PC-9 (cell line): ENCODE results near the gene YWHAQ. TPM values are rescaled to one million over a fixed set of nuclear protein-coding genes. Genes with fewer than 3 reads are reported as not detected.

Source experiments
- BruUV-seq: library from RNA; stranded (reverse); fragments of 400-500 nt; replicated peaks from 2 replicates; lab custom pipeline; 2021; lab: Mats Ljungman, UMichigan
- CTCF ChIA-PET: fragments of 300-600 bp; sonication (Branson Sonifier 250); formaldehyde crosslinking; loops from one replicate; lab custom pipeline; 2022; ENCODE audit warnings: antibody characterized with exemption; lab: Charles Lee
- POLR2A ChIA-PET: fragments of 300-600 bp; sonication (Branson Sonifier 250); formaldehyde crosslinking; loops from one replicate; lab custom pipeline; 2022; ENCODE audit warnings: antibody characterized with exemption; ENCODE audit not compliant: unreplicated experiment; lab: Charles Lee
- DNase-seq, 2 experiments: peaks; one replicate each; pipeline versions ENCODE4 v3.0.0 to v3.0.0-alpha.2; 2015 to 2022; ENCODE audit warnings: mixed read lengths in 1 of 2
- H2AFZ ChIP-seq: fragments of 200-600 bp; sonication (generic); 2 replicates; pipeline ENCODE4 v1.8.1; 2017; ENCODE audit warnings: antibody characterized with exemption
- H3F3A ChIP-seq: fragments of 200-600 bp; sonication (generic); 2 replicates; pipeline ENCODE4 v1.8.1; 2017; ENCODE audit warnings: antibody characterized with exemption, mild to moderate bottlenecking, low read depth; ENCODE audit not compliant: insufficient read depth
- H3K27ac ChIP-seq: fragments of 200-600 bp; sonication (generic); 2 replicates; pipeline ENCODE4 v1.6.1; 2016; ENCODE audit warnings: mixed run types
- H3K27me3 ChIP-seq: fragments of 200-600 bp; sonication (generic); 2 replicates; pipeline ENCODE4 v1.6.1; 2016; ENCODE audit warnings: low read depth, mixed run types; ENCODE audit not compliant: insufficient read depth
- H3K36me3 ChIP-seq: fragments of 200-600 bp; sonication (generic); 2 replicates; pipeline ENCODE4 v1.6.1; 2016; ENCODE audit warnings: low read depth, mixed run types
- H3K4me1 ChIP-seq: fragments of 200-600 bp; sonication (generic); replicated peaks from 2 replicates; pipeline ENCODE4 v1.6.1; 2016; ENCODE audit warnings: mixed run types; ENCODE audit not compliant: insufficient read depth
- H3K4me2 ChIP-seq: fragments of 200-600 bp; sonication (generic); 2 replicates; pipeline ENCODE4 v1.6.1; 2017; ENCODE audit warnings: mixed run types
- H3K4me3 ChIP-seq: fragments of 200-600 bp; sonication (generic); 2 replicates; pipeline ENCODE4 v1.6.1; 2016; ENCODE audit warnings: mixed run types
- H3K79me2 ChIP-seq: fragments of 200-600 bp; sonication (generic); 2 replicates; pipeline ENCODE4 v1.6.1; 2017; ENCODE audit warnings: low read depth, mixed run types
- H3K9me2 ChIP-seq: fragments of 200-600 bp; sonication (generic); 2 replicates; pipeline ENCODE4 v1.8.1; 2017; ENCODE audit warnings: mild to moderate bottlenecking; ENCODE audit not compliant: insufficient read depth
- H3K9me3 ChIP-seq: fragments of 200-600 bp; sonication (generic); 2 replicates; pipeline ENCODE4 v1.8.1; 2016; ENCODE audit warnings: low read depth; ENCODE audit not compliant: insufficient read depth
- H4K20me1 ChIP-seq: fragments of 200-600 bp; sonication (generic); 2 replicates; pipeline ENCODE4 v1.8.1; 2017; ENCODE audit not compliant: insufficient read depth
- CTCF ChIP-seq: fragments of 200-600 bp; sonication (generic); conservative IDR thresholded peaks from 2 replicates; pipeline ENCODE4 v1.6.1; 2017; ENCODE audit warnings: mixed run types, antibody characterized with exemption, mild to moderate bottlenecking, moderate library complexity
- EZH2 ChIP-seq: fragments of 200-600 bp; sonication (generic); IDR thresholded peaks from 2 replicates; pipeline ENCODE4 v1.8.0; 2017; ENCODE audit warnings: antibody characterized with exemption, low read depth
- intact Hi-C: fragments of 100-400 bp; cut with micrococcal nuclease; formaldehyde crosslinking; loops from one replicate; pipeline ENCODE4 v1.10.0; 2022; ENCODE audit not compliant: unreplicated experiment
- total RNA-seq: library from RNA; stranded (reverse); gene quantifications from 2 replicates; pipeline ENCODE4 v1.2.3, GENCODE V29; 2021

YWHAQ gene
- total RNA-seq, 1 experiment from 2014 or later, result 353 TPM

DNA sequence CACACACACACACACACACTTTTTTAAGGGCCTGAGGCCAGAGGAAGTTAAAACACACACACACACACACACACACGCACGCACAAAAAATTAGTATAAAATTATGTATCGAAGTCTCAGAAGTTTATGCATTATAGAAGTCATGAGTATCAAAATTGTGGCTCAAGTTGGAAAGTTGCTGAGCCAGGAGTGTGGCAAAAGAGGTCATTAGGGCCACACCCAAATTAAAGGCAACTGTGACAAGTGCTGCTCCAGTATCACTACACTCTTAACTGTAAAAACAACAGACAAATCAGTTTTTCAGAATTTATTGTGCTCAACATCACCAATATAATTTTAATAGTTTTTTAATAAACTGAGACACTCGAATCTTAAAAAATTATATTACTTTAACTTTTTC lies 36.9 kb downstream of the YWHAQ start:
- Histone ChIP-seq H3K4me3 (no peak overlapping the region), H3K9me2 (no peaks in the 10 kb centered on the region), H4K20me1 (peaks cover 82% of the 10 kb centered on the region), H3K9me3 (no peaks in the 10 kb centered on the region; the same call in 1 of the 2 replicates), H2AFZ (no peak overlapping the region), H3K4me2 (no peak overlapping the region), H3K79me2 (peaks cover 98% of the 10 kb centered on the region), H3K27me3 (no peaks in the 10 kb centered on the region), H3K4me1 (peaks cover 33% of the 10 kb centered on the region), H3F3A (peaks cover 80% of the 10 kb centered on the region), H3K27ac (peak overlapping the region; percentile 73), H3K36me3 (peaks cover 50% of the 10 kb centered on the region)
- CTCF ChIA-PET, result no interaction called here
- DNase-seq, result no peak
- no TSS peak for BruUV-seq
- intact Hi-C loops, result no loop called here
- POLR2A ChIA-PET, result interaction anchor here (0.6 kb wide), 1 partner anchor 19 kb away, joined by 7 read pairs; no protein-coding TSS in a partner anchor
- no peak for TF ChIP-seq EZH2
- no peak for TF ChIP-seq CTCF

DNA sequence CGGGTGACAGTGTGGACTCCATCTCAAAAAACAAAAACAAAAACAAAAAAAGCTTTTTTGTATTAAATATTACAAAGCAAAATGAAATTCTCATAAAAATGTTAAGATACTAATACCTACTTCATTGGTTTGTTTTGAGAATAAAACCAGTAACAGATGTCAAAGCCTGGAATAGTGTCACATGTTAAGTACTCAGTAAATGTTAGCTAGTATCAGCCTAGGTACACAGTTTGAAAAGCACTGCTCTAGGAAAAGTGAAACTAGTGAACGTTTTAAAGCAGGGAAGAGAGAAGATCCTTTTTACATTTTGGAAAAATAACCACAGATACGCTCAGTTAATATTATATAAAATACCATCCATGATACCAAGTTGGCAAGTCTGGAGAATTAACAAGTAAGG lies 38.1 kb downstream of the YWHAQ start:
- Histone ChIP-seq H3K4me3 (no peak overlapping the region), H2AFZ (no peak overlapping the region), H3F3A (peaks cover 85% of the 10 kb centered on the region), H3K79me2 (peaks cover 98% of the 10 kb centered on the region), H3K36me3 (peaks cover 51% of the 10 kb centered on the region), H4K20me1 (peaks cover 88% of the 10 kb centered on the region), H3K9me3 (no peaks in the 10 kb centered on the region), H3K27ac (no peak overlapping the region), H3K4me1 (peaks cover 33% of the 10 kb centered on the region), H3K4me2 (no peak overlapping the region), H3K27me3 (no peaks in the 10 kb centered on the region), H3K9me2 (no peaks in the 10 kb centered on the region)
- TF ChIP-seq EZH2, result no peak
- TF ChIP-seq CTCF, result no peak
- ChIA-PET POLR2A (no interaction called here), CTCF (no interaction called here)
- no peak for DNase-seq
- intact Hi-C loops, result no loop called here
- BruUV-seq, result no TSS peak

GRCh38 chr2:9590641-9591040 lies 40.2 kb downstream of the YWHAQ start:
- Histone ChIP-seq H3K9me2 (no peaks in the 10 kb centered on the region), H3F3A (peaks cover 81% of the 10 kb centered on the region), H3K79me2 (peaks cover 97% of the 10 kb centered on the region), H2AFZ (no peak overlapping the region), H3K27ac (peak overlapping the region; percentile 30), H4K20me1 (peaks cover 83% of the 10 kb centered on the region), H3K4me2 (no peak overlapping the region), H3K9me3 (no peaks in the 10 kb centered on the region), H3K27me3 (no peaks in the 10 kb centered on the region), H3K36me3 (peaks cover 58% of the 10 kb centered on the region), H3K4me3 (no peak overlapping the region), H3K4me1 (peaks cover 18% of the 10 kb centered on the region)
- TF ChIP-seq CTCF, result no peak
- TF ChIP-seq EZH2, result no peak
- intact Hi-C loops, result no loop called here
- BruUV-seq, result no TSS peak
- no peak for DNase-seq
- CTCF ChIA-PET, result no interaction called here
- POLR2A ChIA-PET, result no interaction called here
